ENCODE measurements around the gene DLGAP1.
A peak's percentile ranks its signal among the peaks of the same experiment; 100 is the strongest.
"Not testable (repeated sequence)": the region's sequence is repeated elsewhere in the genome, so short reads cannot be mapped to it uniquely, and the experiment has no call there.

DLGAP1 gene

DNA sequence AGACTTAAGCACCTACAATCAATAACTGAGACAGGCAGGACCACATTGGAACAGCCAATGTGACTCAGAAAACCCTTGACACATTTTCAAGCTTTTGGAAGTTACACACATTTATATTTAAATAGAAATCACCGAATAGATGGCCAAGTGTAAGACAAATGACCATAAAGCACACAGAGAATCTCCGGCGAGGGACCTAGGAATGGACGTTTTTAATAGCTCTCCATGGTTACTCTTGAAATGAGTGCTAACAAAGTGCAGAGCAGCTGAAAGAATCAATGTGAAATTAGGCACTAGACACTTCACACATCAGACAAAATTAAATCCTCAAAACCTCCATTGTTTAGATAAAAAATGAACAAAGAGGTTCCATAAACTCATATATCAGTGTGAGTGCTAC lies 376.9 kb downstream of the DLGAP1 start:
- no peak for DNase-seq (ENCODE audit: low read depth)

DNA sequence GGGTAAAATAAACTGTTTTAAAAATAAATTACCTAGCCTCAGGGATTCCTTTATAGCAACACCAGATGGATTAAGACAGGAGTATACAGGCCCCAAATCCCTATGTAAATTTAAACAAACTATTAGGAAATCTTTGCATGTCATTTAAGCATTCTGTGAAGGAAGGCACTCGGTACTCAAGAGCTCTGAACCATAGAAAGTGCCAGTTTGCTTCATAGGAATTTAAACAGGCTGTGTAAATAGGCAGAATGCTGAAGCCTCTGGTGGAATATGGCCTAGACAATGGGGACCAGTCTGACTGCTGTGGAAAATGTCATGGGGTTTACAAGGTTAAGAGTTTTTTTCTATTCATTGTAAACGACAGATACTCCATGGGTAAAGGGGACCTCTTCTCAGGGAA lies 377.4 kb downstream of the DLGAP1 start:
- DNase-seq (ENCODE audit: low read depth), result no peak

DNA sequence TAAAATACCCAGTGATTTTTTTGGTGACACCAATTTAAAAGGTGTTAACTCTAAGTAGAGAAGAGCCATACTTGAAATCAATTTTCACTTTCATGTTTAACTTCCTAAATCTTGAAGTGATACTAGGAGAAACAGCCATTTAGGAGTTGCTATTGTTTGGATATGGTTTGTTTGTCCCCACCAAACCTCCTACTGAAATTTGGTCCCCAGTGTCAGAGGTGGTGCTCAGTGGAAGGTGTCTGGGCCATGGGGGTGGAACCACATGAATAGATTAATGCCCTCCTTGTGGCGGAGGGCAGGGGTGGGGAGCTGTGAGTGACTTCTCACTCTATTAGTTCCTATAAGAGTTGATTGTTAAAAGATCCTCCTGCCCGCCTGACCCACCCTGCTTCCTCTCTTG lies 377.9 kb downstream of the DLGAP1 start:
- no peak for DNase-seq (ENCODE audit: low read depth)

DNA sequence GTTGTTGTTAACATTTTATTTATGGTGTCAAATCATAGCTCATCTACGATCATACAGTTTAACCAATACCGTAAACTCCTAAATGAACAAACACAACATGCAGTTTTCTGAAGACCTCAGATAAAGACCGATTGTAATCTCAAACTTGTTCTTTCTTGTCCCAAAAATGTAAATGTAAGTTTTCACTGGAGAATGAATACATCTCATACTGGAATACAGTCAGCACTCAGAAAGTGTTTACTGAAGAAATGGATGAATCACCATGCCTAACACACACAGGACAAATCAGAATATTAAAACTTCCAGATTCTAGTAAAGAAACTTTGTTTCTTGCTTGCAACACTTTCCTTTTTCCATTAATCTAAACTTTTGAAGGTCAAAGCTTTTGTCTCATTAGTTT lies 380.5 kb downstream of the DLGAP1 start:
- DNase-seq (ENCODE audit: low read depth), result no peak

DNA sequence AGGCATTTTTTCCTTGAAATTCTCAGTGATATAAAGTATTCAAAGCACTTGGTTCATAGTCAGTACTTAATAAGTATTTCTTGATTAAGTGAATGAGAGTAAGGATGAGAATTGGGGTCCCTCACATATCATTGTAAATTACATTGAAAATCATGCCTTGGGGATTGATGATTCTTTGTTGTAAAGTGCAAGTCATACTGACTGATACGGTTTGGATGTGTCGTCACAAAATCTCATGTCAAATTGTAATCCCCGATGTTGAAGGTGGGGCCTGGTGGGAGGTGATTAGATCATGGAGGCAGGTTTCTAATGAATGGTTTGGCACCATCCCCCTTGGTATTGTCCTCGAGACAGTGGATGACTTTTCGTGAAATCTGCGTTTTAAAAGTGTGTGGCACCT lies 385.9 kb downstream of the DLGAP1 start:
- no peak for DNase-seq (ENCODE audit: low read depth)

DNA sequence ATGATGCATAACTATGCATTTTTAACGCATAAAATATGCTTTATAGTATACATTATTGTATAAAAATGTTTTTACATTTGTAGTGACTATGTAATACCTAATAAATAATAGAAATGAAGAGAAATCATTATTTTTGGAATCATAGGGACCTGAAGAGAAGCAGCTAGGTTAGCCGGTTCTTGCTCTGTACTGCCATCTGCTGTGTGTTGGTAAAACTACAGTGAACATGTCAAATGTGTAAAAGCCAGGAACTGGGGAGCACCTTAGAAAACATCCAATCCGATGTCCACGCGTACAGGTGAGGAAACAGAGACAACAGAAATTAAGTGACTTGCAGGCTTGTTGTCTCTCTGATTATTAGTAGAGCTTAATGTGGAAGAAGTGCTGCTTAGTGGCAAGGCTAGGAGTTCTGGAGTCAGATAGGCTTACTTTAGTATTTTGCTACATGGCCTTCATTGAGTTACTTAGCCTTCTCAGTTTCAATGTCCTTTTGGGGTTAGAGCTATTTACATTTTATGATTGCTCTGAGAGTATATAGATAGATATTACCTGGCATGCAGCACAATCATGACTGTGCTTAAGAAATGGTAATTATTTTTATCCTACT lies 386.5 kb downstream of the DLGAP1 start:
- DNase-seq (ENCODE audit: low read depth), result peak; percentile 1

DNA sequence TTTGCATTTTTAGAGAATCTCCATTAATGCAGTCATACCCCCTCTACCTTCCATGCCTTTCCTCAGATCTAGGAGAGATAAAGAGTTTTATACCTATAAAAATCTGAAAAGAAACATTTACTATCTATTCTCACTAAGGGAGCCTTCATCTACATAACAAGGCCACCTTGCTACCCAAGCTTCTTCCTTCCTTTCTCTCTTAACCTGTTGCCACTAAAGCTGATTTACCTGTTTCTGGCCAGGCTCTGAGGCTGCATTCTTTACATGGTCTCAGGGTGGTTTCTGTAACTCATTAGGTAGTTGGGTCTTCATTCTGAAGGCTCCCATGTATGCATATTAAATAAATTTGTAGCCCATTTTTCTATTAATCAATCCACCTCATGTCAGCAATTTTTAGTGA lies 391.6 kb downstream of the DLGAP1 start:
- DNase-seq (ENCODE audit: low read depth), result no peak

DNA sequence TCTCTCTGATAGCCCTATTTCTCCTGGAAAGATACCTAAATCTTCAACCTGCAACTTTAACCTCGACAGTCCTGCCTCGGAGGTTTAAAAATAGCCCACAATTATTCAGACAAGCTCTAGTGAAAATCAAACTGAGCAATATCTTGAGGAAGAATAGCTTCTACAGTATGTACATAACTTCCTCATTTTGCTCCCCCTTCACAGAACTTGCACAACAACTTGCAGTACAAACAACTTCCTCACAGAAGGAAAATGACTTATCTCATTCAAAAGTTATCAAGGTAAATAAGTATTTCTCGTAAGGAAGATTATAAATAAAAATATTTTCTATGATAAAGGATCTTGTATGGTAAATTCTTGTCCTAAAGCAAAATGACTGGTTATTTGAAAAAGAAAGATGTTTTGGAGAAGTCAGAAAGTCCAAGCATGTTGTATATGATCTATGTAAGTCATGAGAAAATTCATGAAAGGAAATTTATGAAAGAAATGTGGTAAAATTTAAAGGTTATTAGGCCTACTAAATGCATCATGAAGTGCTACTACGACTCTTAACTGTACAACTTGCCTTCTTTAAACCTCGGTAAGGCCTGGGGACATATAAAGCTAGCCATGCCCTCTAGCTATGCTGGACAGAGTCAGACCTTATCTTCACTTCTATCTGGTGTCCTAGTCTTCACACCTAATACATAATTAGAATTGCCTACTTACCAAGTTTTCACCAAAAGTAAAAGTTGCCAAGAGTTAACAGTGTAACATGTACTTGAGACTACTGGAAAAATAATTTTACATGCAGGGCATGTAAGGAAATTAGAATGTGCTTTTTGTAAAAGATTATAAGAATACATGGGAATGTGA lies 394.5 kb downstream of the DLGAP1 start:
- no peak for DNase-seq (ENCODE audit: low read depth)

DNA sequence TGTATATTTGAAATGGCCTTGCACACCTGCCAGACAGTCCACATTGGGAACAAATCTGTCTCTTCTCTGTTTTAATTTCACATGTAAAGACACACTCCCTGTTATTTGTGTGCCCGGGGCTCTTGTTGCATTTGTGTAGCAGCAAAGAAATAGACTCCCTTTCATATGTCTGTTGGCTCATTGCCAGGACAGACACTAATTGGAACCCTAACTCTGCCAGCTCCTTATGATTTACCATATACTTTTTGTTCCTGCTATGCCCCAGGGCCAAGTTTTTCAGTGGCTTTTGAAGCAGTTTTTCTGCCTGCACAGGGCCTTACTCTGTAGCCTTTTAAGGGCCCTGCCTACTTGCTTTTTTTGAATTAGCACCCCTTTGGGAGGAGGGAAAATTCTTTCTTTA lies 396.9 kb downstream of the DLGAP1 start:
- no peak for DNase-seq (ENCODE audit: low read depth)

DNA sequence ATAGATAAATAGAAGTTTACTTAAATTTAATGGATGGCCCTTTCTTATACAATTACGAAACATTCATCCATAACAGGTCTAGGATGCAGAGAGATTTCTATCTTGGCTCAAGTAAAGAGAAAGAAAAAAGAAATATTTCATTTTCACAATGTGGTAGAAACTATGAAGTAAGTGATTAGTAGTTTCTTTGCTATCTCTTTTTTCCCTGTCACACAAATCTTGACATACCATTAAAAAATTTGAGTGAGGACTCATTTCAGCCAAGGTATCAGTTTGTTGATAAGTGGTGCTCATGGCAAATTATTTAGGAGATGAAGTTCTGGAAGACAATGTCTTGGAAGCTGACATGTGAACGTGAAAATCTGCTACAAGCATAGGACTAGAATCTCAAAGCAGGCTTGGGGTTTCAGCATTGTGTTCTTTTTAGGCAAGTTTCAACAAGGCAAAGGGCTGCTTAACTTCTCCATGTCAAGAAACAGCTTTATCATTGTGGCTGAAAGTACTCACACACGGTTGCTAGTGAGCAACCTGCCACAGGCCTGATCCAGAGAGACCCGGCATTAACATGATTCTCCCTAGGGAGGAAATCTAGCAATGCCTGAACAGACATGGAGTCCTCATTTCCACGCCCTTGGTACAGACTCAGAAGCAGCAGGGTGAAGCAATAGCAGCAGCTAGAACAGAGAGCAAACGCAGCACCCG lies 414.6 kb downstream of the DLGAP1 start:
- DNase-seq (ENCODE audit: low read depth), result no peak

DNA sequence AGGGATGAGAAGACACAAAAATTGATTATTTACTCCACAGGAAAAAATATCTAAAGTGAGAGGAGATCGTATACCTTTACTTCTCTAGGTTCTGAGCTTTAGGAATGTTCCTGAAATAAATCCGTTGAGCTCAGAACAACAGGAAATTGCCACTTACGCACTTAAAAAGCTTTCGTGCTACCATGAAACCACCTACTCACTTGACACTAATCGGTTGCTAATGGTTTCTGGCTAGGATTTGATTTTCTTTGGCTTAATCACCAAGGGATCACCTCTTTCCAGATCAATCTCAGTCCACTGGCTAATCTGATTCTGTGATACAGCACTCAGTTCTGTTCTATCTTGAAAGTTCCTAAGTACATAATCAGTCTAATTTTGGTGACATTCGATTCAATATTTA lies 419.6 kb downstream of the DLGAP1 start:
- DNase-seq (ENCODE audit: low read depth), result no peak

DNA sequence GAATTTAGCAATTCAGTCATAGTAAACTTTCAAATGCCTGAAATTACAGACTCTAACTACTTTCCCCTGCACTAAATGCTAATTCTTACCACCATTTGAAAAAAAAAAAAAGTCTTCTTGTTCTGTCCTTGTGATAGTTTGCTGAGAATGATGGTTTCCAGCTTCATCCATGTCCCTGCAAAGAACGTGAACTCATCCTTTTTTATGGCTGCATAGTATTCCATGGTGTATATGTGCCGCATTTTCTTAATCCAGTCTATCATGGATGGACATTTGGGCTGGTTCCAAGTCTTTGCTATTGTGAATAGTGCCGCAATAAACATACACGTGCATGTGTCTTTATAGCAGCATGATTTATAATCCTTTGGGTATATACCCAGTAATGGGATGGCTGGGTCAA lies 420.3 kb downstream of the DLGAP1 start:
- not testable (repeated sequence) for DNase-seq (ENCODE audit: low read depth)

DNA sequence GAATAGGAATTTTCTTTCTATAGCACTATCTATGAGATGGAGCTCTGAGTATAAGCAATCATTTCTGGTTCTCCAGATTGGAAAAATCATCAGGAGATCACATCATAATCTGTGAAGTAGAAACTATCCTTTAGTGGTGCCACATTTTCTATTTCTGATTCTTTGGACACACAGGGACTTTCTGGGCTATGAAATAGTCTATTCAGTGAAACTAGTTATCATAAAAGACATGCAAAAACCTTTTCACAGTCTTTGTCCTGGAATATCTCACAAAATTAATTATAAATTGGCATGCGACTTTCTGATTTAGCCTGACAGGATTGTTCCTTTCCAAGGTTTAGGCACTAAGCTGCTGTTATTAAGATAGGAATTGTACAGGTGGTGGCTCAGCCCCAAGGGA lies 428.6 kb downstream of the DLGAP1 start:
- DNase-seq (ENCODE audit: low read depth), result no peak

DNA sequence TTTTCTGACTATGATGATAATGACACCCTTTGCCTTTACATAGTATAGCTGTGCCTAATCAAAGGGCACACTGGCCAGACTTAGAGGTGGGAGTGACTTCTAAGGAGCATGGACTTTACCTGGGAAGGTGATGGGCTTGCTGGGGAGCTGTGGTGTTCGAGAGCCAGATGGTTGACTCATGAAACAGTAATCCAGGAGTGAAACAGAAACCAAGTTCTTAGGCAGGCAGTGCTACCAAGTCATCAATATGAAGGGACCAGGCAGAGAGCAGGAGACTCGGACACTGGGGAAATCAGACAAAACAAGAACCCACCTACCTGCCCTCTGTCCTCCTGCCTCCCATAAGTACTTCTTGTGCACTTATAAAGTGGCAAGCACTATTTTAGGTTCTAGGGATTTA lies 430.4 kb downstream of the DLGAP1 start:
- DNase-seq (ENCODE audit: low read depth), result no peak

DNA sequence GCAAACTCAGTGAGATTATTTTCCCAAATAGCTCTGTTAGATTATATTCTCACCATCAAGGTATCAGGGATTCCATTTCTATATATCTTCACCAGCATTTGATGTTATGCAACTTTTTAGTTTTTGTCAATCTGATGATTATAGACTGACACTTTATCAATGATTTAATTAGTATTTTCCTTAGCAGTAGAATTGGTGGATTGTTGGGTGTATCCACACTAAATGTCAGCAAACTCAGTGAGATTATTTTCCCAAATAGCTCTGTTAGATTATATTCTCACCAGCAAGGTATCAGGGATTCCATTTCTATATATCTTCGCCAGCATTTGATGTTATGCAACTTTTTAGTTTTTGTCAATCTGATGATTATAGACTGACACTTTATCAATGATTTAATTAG lies 432.4 kb downstream of the DLGAP1 start:
- DNase-seq (ENCODE audit: low read depth), result not testable (repeated sequence)

DNA sequence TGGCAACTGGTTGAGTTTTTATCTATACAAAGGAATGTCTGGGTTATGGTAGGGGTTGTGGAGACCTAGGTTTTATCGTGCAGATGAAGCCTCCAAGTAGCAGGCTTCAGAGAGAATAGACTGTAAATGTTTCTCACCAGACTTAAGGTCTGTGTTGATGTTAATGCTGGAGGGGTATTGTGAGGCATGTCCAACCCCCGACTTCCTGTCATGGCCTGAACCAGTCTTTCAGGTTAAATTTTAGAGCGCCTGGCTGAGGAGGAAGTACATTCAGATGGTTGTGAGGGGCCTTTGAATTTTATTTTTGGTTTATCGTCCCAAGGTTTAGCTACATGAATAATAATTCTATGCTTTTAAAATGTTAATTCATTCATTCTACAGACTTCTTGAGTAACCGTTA lies 435.1 kb downstream of the DLGAP1 start:
- DNase-seq (ENCODE audit: low read depth), result no peak

DNA sequence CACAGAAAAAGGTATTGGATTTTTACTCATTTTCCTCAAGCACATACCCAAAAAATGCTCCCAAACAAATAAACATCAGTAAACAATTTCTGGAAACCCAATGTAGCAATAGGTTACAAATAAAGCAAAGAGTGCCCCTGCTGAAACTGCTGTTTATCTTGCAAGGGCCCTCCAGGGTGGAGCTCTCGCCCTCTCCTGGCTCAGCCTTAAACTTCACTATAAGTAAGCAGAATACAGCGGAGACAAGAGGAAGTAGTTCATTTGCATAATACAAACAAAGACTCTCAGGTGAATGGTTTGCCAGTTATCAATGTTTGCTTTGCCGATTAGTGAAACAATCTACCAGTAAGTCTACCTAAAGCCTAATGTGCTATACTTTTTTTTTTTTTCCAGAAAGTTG lies 437.6 kb downstream of the DLGAP1 start:
- no peak for DNase-seq (ENCODE audit: low read depth)

DNA sequence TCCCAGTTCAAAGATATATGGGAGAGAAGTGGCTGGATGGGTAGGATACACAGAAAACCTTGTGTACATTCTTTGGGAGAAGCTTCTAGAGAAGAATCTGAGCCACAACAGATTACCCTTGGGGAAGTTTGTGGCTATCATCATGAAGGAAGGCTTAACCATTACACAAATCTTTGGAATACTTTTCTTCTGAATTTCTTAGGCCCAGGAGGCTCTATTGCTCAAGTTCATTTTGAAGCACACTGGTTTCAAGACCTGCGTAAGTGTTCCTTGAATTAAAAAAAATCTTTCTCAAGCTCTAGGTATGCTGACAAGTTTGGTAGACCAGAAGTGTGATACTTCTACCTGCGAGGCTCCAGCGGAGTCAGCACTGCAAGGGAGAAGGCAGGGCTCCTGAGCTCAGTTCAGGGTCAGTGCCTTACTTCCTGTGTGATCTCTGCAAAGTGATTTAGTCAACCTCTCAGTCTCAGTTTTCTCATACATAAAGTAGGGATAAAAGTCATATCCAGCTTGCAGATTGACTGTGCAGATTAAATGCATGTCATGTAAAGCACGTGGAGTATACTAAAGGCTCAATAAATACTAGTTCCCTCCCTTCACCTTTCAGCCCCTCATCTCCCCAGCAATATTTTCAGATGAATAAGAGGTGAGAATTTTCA lies 438.6 kb downstream of the DLGAP1 start:
- DNase-seq (ENCODE audit: low read depth), result no peak

DNA sequence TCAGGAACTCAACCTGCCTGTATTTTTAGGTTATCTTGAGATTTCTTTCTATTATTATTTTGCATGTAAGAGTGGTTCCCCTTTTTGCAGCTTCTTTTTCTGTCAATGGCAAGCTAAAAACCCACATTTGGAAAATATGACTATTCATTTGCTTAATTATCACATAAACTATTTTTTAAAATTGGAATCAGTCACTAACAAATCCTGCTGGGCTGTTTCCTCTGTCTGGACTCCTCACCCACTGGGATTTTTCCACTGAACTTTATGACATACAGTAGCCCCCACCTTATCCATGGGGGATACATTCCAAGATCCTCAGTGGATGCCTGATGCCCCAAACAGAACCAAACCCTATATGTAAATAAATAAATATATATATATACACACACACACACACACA lies 447.3 kb downstream of the DLGAP1 start:
- no peak for DNase-seq (ENCODE audit: low read depth)

DNA sequence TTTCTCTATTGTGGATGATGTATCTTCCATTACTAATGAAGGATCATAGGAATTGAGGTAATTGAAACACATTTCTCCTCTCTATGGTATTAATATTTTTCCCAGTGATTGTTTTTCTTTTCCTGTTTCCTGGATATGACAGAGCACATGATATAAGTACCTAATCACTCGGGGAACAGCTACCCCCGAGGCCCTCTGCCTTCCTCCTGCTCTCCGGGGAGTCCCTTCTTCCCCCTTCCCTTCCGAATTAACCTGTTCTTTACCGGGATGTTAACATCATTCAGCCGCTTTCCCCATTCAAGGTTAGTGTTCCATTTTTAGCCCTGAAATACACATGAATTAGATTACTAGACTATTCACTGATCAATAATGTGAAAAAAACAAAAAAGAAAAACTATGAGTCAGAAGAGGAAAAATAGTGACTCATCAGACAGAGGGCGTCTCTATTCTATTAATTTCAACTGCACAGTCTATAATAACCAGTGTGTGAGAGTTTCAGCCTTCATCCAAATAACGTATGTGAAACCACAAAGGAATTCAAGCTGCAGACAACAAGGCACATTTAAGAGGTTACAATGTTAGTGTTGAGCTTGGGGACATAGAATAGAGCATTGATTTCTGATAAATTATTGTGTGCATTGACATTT lies 450.8 kb downstream of the DLGAP1 start:
- DNase-seq (ENCODE audit: low read depth), result no peak

DNA sequence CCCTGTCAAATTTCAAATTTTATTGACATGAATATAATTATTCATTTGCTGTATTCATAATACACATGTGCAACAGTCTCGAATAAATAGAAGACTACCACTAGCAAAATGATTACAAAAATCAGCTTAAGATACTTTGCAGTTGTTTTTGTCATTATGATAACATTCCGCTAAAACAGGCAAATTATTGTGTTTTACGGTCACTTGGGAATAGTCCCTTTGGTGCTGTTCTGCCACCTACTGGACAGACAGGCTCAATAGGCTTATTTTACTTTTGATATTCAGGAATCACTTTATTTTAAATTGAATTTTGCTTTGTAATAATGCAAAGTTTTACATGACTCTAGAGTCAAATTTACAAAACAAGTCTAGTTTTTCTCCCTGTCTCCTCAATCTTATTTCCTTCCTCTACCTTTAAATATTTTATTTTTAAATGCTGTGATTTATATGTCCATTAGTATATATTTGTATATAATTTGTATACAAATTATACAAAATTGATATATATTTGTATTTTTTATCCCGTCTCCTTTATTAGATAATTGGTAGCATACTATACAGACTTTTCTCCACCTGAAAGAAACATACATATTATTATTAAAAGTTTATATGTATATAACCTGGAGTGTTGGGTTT lies 456.3 kb downstream of the DLGAP1 start:
- DNase-seq (ENCODE audit: low read depth), result no peak
